ENCODE measurements around the gene MICOS13. TPM values are rescaled to one million over a fixed set of nuclear protein-coding genes. Genes with fewer than 3 reads are reported as not detected.

MICOS13 gene
- total RNA-seq, 2 donors from 2014 or later: 16.9 to 43.7 TPM

DNA sequence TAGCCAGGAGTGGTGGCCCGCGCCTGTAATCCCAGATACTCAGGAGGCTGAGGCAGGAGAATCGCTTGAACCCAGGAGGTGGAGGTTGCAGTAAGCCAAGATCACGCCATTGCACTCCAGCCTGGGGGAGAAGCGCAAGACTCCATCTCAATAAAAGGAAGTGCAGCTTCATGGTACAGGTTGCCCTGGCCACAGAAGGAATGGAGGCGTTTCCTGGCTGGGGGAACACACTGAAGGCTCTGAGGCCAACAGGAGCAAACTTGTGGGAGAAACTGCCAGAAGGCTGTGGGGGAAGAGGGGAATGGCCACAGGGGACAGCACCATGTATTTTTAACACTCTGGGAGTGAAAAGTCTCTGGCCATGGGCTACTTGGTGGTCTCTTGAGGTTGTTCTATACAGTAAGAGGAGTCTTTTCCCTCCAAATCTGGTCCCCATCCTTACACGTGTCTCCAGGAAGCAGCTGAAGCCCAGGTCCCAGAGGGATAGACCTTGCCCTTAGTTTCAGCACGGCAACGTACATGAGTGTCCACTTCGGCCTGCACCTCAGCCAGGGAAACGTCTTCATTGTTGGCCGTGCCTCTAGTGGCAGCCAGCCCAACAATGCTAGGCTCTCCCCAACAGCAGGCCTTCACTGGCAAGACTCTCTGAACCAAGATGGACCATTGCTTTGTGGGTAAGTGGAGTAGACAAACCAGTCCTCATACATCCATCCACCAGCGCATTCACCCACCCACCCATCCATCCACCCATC lies 7.4 kb downstream of the MICOS13 start:
- H3K9me3 ChIP-seq: no peaks in the 10 kb centered on the region
- H3K36me3 ChIP-seq: peaks cover 16% of the 10 kb centered on the region
- ATAC-seq (ENCODE audit: insufficient number of reproducible peaks, low FRiP score, low read depth) (no peak), DNase-seq (ENCODE audit: low spot score) (no peak)
- no peaks in the 10 kb centered on the region for H3K4me1 ChIP-seq (ENCODE audit: control insufficient read depth in 1 of 2, low read depth in 2 of 2)
- TF ChIP-seq, protein P1, sequence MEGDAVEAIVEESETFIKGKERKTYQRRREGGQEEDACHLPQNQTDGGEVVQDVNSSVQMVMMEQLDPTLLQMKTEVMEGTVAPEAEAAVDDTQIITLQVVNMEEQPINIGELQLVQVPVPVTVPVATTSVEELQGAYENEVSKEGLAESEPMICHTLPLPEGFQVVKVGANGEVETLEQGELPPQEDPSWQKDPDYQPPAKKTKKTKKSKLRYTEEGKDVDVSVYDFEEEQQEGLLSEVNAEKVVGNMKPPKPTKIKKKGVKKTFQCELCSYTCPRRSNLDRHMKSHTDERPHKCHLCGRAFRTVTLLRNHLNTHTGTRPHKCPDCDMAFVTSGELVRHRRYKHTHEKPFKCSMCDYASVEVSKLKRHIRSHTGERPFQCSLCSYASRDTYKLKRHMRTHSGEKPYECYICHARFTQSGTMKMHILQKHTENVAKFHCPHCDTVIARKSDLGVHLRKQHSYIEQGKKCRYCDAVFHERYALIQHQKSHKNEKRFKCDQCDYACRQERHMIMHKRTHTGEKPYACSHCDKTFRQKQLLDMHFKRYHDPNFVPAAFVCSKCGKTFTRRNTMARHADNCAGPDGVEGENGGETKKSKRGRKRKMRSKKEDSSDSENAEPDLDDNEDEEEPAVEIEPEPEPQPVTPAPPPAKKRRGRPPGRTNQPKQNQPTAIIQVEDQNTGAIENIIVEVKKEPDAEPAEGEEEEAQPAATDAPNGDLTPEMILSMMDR (IDR thresholded peaks at IDR 0.05): no peak
- H3K27ac ChIP-seq: no peak overlapping the region
- H3K27me3 ChIP-seq (replicated peaks; ENCODE audit: insufficient read depth): no peaks in the 10 kb centered on the region
- H3K4me3 ChIP-seq: no peak overlapping the region

DNA sequence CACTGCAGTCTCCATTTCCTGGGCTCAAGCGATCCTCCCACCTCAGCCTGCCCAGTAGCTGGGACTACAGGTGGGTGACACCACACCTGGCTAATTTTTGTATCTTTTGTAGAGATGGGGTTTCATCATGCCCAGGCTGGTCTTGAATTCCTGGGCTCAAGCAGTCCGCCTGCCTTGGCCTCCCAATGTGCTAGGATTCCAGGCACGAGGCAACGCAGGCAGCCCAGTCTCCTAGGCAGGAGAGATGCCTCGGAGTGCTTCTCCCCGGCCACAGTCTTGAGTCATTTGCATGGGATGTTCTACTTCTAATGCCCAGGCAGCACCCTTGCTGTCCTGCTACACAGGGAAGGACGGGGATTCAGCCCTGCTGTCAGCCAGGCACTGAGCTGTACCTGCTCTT lies 8.7 kb downstream of the MICOS13 start:
- no peak for ATAC-seq (ENCODE audit: insufficient number of reproducible peaks, low FRiP score, low read depth)
- TF ChIP-seq, protein P1 (IDR thresholded peaks at IDR 0.05): no peak
- no peak overlapping the region for H3K27ac ChIP-seq
- no peaks in the 10 kb centered on the region for H3K4me1 ChIP-seq (ENCODE audit: control insufficient read depth in 1 of 2, low read depth in 2 of 2)
- H3K9me3 ChIP-seq: no peaks in the 10 kb centered on the region
- H3K27me3 ChIP-seq (replicated peaks; ENCODE audit: insufficient read depth): no peaks in the 10 kb centered on the region
- H3K4me3 ChIP-seq: no peak overlapping the region
- no peak for DNase-seq (ENCODE audit: low spot score)
- peaks cover 29% of the 10 kb centered on the region for H3K36me3 ChIP-seq

DNA sequence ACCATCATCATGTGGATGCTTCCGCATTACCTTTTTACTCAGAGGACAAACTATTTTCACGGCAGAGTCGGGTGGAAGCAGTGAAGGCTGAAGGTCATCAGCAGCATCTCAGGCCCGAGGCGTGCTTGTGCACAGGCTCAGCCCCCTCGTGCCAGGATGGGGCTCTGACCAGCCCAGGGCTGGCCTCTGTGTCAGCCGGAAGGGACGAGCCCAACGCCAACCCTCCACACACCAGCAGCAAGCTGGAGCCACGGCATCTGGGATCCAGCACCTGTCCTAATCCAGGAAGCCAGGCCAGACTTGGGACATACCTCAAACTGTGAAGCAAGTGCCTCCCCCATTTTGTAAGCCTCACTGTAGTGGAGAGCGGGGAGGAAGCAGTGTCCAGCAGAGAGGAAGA lies 11.1 kb downstream of the MICOS13 start:
- DNase-seq (ENCODE audit: low spot score): no peak
- Histone ChIP-seq H3K27ac (no peak overlapping the region), H3K27me3 (replicated peaks; ENCODE audit: insufficient read depth) (no peaks in the 10 kb centered on the region), H3K4me3 (no peak overlapping the region), H3K4me1 (ENCODE audit: control insufficient read depth in 1 of 2, low read depth in 2 of 2) (no peaks in the 10 kb centered on the region), H3K9me3 (no peaks in the 10 kb centered on the region), H3K36me3 (peaks cover 46% of the 10 kb centered on the region)
- ATAC-seq (ENCODE audit: insufficient number of reproducible peaks, low FRiP score, low read depth): no peak
- TF ChIP-seq, protein P1 (IDR thresholded peaks at IDR 0.05): no peak

DNA sequence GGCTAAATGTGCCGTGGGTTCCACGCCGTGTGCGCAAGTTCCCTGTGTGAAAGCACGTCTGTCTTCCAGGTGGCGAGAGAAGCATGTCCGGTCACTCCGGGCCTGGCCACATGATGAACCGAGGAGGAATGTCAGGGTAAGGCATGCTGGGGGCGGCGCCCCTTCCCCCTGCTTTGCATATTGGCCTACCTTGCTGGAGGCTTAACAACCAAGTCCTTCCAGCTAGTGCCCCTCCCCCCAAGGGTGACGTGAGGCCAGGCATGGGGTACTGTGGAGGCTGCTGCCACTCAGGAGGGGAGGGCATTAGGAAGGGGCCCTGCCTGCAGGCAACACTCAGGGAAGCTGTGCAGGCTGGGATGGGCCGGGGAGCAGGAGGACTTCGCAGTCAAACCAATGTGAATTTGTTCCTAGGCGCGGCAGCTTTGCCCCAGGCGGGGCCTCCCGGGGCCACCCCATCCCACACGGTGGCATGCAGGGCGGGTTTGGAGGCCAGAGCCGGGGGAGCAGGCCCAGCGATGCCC lies 12.5 kb downstream of the MICOS13 start:
- ATAC-seq (ENCODE audit: insufficient number of reproducible peaks, low FRiP score, low read depth) (no peak), DNase-seq (ENCODE audit: low spot score) (no peak)
- TF ChIP-seq, protein P1 (IDR thresholded peaks at IDR 0.05): no peak
- H3K9me3 ChIP-seq: no peaks in the 10 kb centered on the region
- no peak overlapping the region for H3K4me3 ChIP-seq
- no peaks in the 10 kb centered on the region for H3K27me3 ChIP-seq (replicated peaks; ENCODE audit: insufficient read depth)
- no peak overlapping the region for H3K27ac ChIP-seq
- H3K4me1 ChIP-seq (ENCODE audit: control insufficient read depth in 1 of 2, low read depth in 2 of 2): no peaks in the 10 kb centered on the region
- peaks cover 60% of the 10 kb centered on the region for H3K36me3 ChIP-seq

DNA sequence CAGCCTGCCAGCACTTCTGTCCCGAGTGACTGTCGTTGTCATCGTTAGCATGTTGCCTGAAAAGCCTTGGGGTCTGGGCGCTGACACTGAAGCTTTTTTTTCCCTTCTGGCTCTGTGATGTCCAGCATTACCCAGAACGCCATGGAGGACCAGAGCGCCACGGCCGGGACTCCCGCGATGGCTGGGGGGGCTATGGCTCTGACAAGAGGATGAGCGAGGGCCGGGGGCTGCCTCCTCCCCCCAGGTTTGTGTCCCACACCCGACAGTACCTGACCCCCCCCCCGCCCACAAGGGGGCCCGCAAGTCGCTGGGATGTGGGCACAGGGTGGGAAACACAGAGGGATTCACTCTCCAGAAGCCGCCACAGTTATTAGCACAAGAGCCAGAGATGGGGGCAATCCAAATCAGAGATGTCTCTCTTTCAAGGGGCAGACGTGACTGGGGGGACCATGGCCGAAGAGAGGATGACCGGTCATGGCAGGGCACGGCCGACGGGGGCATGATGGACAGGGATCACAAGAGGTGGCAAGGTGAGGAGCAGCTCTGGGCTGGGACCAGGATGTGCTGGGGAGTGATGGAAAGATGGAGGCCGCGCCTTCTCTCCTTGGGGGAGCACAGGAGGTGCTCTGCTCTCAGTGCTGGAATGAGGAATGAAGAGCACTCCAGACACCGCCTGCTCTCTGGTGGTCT lies 13.2 kb downstream of the MICOS13 start:
- no peak for DNase-seq (ENCODE audit: low spot score)
- H3K9me3 ChIP-seq: no peaks in the 10 kb centered on the region
- H3K4me3 ChIP-seq: no peak overlapping the region
- H3K27me3 ChIP-seq (replicated peaks; ENCODE audit: insufficient read depth): no peaks in the 10 kb centered on the region
- no peaks in the 10 kb centered on the region for H3K4me1 ChIP-seq (ENCODE audit: control insufficient read depth in 1 of 2, low read depth in 2 of 2)
- H3K27ac ChIP-seq: no peak overlapping the region
- H3K36me3 ChIP-seq: peaks cover 68% of the 10 kb centered on the region
- TF ChIP-seq, protein P1 (IDR thresholded peaks at IDR 0.05): no peak
- no peak for ATAC-seq (ENCODE audit: insufficient number of reproducible peaks, low FRiP score, low read depth)
